ENCODE data around the gene KIF26B. TPM values are rescaled to one million over a fixed set of nuclear protein-coding genes. Genes with fewer than 3 reads are reported as not detected.

The KIF26B gene
- polyA plus RNA-seq, 2 of the 4 experiments (the other 2 are of a cell fraction): 0.01 to 0.04 TPM

DNA sequence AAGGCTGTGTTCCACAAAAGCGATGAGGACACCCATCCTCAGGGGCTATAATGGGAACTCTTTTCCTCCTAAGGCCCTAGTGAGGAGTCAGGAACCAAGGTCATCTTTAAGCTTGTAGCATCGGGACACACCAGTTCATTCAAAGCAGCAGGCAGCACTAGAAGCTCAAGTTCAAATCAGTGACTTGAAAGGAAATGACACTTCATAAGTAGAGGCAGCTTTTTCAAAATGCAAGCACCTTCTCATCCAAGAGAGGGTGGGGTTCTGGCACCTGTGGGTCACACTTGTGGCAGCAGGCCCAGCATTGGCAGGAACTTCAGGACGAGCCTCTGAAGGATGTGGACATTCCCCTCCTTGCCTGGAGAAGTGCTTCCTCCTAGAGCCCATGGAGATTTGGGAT is 496.3 kb downstream of the KIF26B start:
- Histone ChIP-seq H3K4me1 (no peaks in the 10 kb centered on the region), H3K27ac (no peak overlapping the region), H3K9me3 (no peaks in the 10 kb centered on the region; the same call in 2 of the 3 replicates), H3K4me2 (no peak overlapping the region), H3K4me3 (no peak overlapping the region)
- WGBS (ENCODE audit: missing lambda C conversion rate): 42% methylated on average over 3 of the region's 3 CpGs
- no peak for FAIRE-seq
- ATAC-seq: no peak
- TF ChIP-seq SREBF2 (IDR thresholded peaks at IDR 0.05): no peak
- TF ChIP-seq HDAC2 (IDR thresholded peaks at IDR 0.05): no peak
- no peak for TF ChIP-seq MAZ (IDR thresholded peaks at IDR 0.05; ENCODE audit: borderline replicate concordance, low read depth, low read length)
- no peak for TF ChIP-seq HOXB5 (CRISPR knock-in tag; IDR thresholded peaks at IDR 0.05)
- TF ChIP-seq POLR2A (IDR thresholded peaks at IDR 0.05; ENCODE audit: low read length): no peak
- TF ChIP-seq, protein P1, sequence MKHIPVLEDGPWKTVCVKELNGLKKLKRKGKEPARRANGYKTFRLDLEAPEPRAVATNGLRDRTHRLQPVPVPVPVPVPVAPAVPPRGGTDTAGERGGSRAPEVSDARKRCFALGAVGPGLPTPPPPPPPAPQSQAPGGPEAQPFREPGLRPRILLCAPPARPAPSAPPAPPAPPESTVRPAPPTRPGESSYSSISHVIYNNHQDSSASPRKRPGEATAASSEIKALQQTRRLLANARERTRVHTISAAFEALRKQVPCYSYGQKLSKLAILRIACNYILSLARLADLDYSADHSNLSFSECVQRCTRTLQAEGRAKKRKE (CRISPR knock-in tag; IDR thresholded peaks at IDR 0.05; ENCODE audit: low read depth): no peak
- no peak for TF ChIP-seq ZC3H11A (IDR thresholded peaks at IDR 0.05)
- TF ChIP-seq GATA3 (IDR thresholded peaks at IDR 0.05; ENCODE audit: borderline replicate concordance): no peak
- TF ChIP-seq, protein P2, sequence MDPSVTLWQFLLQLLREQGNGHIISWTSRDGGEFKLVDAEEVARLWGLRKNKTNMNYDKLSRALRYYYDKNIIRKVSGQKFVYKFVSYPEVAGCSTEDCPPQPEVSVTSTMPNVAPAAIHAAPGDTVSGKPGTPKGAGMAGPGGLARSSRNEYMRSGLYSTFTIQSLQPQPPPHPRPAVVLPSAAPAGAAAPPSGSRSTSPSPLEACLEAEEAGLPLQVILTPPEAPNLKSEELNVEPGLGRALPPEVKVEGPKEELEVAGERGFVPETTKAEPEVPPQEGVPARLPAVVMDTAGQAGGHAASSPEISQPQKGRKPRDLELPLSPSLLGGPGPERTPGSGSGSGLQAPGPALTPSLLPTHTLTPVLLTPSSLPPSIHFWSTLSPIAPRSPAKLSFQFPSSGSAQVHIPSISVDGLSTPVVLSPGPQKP (IDR thresholded peaks at IDR 0.05; ENCODE audit: low read depth, low read length): no peak
- TF ChIP-seq, protein P3, sequence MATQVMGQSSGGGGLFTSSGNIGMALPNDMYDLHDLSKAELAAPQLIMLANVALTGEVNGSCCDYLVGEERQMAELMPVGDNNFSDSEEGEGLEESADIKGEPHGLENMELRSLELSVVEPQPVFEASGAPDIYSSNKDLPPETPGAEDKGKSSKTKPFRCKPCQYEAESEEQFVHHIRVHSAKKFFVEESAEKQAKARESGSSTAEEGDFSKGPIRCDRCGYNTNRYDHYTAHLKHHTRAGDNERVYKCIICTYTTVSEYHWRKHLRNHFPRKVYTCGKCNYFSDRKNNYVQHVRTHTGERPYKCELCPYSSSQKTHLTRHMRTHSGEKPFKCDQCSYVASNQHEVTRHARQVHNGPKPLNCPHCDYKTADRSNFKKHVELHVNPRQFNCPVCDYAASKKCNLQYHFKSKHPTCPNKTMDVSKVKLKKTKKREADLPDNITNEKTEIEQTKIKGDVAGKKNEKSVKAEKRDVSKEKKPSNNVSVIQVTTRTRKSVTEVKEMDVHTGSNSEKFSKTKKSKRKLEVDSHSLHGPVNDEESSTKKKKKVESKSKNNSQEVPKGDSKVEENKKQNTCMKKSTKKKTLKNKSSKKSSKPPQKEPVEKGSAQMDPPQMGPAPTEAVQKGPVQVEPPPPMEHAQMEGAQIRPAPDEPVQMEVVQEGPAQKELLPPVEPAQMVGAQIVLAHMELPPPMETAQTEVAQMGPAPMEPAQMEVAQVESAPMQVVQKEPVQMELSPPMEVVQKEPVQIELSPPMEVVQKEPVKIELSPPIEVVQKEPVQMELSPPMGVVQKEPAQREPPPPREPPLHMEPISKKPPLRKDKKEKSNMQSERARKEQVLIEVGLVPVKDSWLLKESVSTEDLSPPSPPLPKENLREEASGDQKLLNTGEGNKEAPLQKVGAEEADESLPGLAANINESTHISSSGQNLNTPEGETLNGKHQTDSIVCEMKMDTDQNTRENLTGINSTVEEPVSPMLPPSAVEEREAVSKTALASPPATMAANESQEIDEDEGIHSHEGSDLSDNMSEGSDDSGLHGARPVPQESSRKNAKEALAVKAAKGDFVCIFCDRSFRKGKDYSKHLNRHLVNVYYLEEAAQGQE (IDR thresholded peaks at IDR 0.05): no peak
- TF ChIP-seq, protein P4, sequence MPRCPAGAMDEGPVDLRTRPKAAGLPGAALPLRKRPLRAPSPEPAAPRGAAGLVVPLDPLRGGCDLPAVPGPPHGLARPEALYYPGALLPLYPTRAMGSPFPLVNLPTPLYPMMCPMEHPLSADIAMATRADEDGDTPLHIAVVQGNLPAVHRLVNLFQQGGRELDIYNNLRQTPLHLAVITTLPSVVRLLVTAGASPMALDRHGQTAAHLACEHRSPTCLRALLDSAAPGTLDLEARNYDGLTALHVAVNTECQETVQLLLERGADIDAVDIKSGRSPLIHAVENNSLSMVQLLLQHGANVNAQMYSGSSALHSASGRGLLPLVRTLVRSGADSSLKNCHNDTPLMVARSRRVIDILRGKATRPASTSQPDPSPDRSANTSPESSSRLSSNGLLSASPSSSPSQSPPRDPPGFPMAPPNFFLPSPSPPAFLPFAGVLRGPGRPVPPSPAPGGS (IDR thresholded peaks at IDR 0.05): no peak
- TF ChIP-seq, protein P5, sequence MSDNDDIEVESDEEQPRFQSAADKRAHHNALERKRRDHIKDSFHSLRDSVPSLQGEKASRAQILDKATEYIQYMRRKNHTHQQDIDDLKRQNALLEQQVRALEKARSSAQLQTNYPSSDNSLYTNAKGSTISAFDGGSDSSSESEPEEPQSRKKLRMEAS (IDR thresholded peaks at IDR 0.05): no peak
- CTCF ChIA-PET: no interaction called here
- DNase-seq (ENCODE audit: low read depth in 1 of 2, low spot score in 1 of 2): no peak
- POLR2A ChIA-PET: no interaction called here

DNA sequence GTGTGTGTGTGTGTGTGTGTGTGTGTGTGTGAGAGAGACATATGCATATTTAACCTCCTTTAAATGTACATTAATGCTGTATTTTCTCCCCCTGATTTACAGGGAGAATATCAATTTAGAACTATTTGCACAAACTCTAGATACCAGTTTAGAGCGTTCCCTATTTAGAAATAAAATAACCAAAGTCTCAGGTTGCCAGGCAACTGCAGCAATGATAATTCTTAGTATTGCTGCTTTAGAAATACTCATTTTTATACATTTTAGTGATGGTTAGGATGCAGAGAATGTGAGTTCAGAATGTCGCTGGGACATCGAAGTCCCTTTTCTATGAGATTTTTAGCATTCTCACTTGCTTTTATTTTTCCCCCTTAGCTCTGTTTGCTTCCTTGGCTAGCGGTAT is 497.3 kb downstream of the KIF26B start:
- H3K27ac ChIP-seq: no peak overlapping the region
- DNase-seq (ENCODE audit: low read depth in 1 of 2, low spot score in 1 of 2): no peak
- WGBS (ENCODE audit: missing lambda C conversion rate): 45% methylated on average over 4 of the region's 4 CpGs
- no peaks in the 10 kb centered on the region; the same call in 2 of the 3 replicates for H3K9me3 ChIP-seq
- no peak for ATAC-seq
- H3K4me2 ChIP-seq: no peak overlapping the region
- POLR2A ChIA-PET: no interaction called here
- TF ChIP-seq CHD4 (IDR thresholded peaks at IDR 0.05; ENCODE audit: borderline replicate concordance): no peak
- TF ChIP-seq FOSB (CRISPR knock-in tag; IDR thresholded peaks at IDR 0.05): no peak
- no peak for TF ChIP-seq ZNF302 (CRISPR knock-in tag; IDR thresholded peaks at IDR 0.05)
- TF ChIP-seq, protein P6, sequence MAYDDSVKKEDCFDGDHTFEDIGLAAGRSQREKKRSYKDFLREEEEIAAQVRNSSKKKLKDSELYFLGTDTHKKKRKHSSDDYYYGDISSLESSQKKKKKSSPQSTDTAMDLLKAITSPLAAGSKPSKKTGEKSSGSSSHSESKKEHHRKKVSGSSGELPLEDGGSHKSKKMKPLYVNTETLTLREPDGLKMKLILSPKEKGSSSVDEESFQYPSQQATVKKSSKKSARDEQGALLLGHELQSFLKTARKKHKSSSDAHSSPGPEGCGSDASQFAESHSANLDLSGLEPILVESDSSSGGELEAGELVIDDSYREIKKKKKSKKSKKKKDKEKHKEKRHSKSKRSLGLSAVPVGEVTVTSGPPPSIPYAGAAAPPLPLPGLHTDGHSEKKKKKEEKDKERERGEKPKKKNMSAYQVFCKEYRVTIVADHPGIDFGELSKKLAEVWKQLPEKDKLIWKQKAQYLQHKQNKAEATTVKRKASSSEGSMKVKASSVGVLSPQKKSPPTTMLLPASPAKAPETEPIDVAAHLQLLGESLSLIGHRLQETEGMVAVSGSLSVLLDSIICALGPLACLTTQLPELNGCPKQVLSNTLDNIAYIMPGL (CRISPR knock-in tag; IDR thresholded peaks at IDR 0.05; ENCODE audit: borderline replicate concordance): no peak
- no peak for TF ChIP-seq EHF (CRISPR knock-in tag; IDR thresholded peaks at IDR 0.05)
- TF ChIP-seq, protein P7, sequence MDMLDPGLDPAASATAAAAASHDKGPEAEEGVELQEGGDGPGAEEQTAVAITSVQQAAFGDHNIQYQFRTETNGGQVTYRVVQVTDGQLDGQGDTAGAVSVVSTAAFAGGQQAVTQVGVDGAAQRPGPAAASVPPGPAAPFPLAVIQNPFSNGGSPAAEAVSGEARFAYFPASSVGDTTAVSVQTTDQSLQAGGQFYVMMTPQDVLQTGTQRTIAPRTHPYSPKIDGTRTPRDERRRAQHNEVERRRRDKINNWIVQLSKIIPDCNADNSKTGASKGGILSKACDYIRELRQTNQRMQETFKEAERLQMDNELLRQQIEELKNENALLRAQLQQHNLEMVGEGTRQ (IDR thresholded peaks at IDR 0.05): no peak
- no peak for TF ChIP-seq ESRRA (IDR thresholded peaks at IDR 0.05; ENCODE audit: borderline replicate concordance, low read length)
- TF ChIP-seq MAFK (IDR thresholded peaks at IDR 0.05; ENCODE audit: partially characterized antibody): no peak
- no peak for TF ChIP-seq CBX2 (IDR thresholded peaks at IDR 0.05; ENCODE audit: borderline replicate concordance, low read depth)
- TF ChIP-seq BHLHE40 (IDR thresholded peaks at IDR 0.05; ENCODE audit: low read depth, low read length): no peak
- no peak for TF ChIP-seq RNF2 (IDR thresholded peaks at IDR 0.05; ENCODE audit: borderline replicate concordance, low read depth)
- TF ChIP-seq, protein P3 (IDR thresholded peaks at IDR 0.05): no peak
- TF ChIP-seq SREBF2 (IDR thresholded peaks at IDR 0.05): no peak
- no peak overlapping the region for H3K4me3 ChIP-seq
- no peaks in the 10 kb centered on the region for H3K4me1 ChIP-seq
- FAIRE-seq: no peak
- CTCF ChIA-PET: interaction anchor here (0.6 kb wide), 1 partner anchor 27 kb away, joined by 3 read pairs; no protein-coding TSS in a partner anchor

All from A549 (cell line).